Activated CD4-positive, alpha-beta T cell treated with anti-CD3 and anti-CD28 coated beads, Interleukin-2, amount 10 ng/mL, durations not matched to agents 7 days and 5 days (primary cell): Measurements from ENCODE around the gene ZNF79. TPM values are rescaled to one million over a fixed set of nuclear protein-coding genes. Genes with fewer than 3 reads are reported as not detected.

Experiments
- CTCF ChIA-PET: fragments of 350-600 bp; sonication (Branson Sonifier 250); formaldehyde crosslinking; loops from one replicate; lab custom pipeline; 2021; ENCODE audit warnings: antibody characterized with exemption; lab: Charles Lee
- POLR2A ChIA-PET: fragments of 350-600 bp; sonication (Branson Sonifier 250); formaldehyde crosslinking; loops from one replicate; lab custom pipeline; 2021; ENCODE audit warnings: antibody characterized with exemption; lab: Charles Lee
- DNase-seq: peaks from one replicate; pipeline ENCODE4 v3.0.0-alpha.2; 2020
- H3K27ac Mint-ChIP-seq: one replicate; pipeline ENCODE4 v1.8.0; 2021; ENCODE audit warnings: mild to moderate bottlenecking, moderate library complexity, mixed read lengths
- H3K27me3 Mint-ChIP-seq: one replicate; pipeline ENCODE4 v1.8.0; 2021; ENCODE audit warnings: mixed read lengths
- H3K36me3 Mint-ChIP-seq: one replicate; pipeline ENCODE4 v1.8.0; 2021; ENCODE audit warnings: low read depth, mixed read lengths
- H3K4me1 Mint-ChIP-seq: one replicate; pipeline ENCODE4 v1.8.0; 2021; ENCODE audit warnings: mixed read lengths
- H3K4me3 Mint-ChIP-seq: one replicate; pipeline ENCODE4 v1.8.0; 2021; ENCODE audit warnings: mild to moderate bottlenecking, moderate library complexity, mixed read lengths
- H3K9me3 Mint-ChIP-seq: one replicate; pipeline ENCODE4 v1.8.0; 2021; ENCODE audit warnings: mixed read lengths
- total RNA-seq, 2 experiments: library from RNA; stranded (reverse); gene quantifications; one replicate each; pipeline ENCODE4 v1.2.3, GENCODE V29; 2021

The ZNF79 gene
- 10 to 100 TPM; 13.1 to 13.2 TPM for total RNA-seq

DNA sequence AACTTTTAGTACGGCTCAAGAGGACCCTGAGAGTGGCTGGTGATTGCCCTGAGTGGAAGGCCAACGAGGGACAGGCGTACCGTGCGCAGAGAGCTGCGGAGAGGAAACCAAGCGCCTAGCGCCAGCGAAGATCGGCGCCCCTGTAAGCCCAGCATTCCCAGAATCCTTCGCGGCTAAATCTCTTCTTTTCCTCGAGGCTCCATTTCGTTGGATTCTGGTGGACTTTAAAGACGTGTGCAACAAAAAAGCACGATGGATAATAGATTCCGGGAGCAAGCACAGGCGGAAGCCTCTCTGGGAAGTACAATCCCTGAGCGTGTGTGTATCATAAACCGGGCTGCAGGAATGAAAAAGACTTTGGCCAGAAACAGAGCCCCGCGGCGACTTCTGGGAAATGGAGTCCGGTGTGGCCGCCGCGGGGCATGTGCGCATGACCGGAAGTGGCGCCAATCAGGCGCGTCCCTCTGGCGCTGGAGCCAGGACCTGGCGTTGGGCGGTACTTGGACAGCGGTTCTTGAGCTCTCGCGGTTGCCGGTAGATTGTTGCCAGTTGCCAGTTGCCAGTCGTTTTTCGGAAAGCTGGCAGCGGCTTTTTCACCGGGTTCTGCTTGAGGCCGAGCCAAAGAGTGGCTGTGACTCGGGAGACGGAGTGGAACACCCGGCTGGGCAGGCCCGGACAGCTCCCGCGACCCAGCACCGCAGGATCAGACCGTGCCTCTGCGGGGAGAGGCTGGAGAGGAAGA lies at the start of gene ZNF79:
Gene ZNF79, plus strand, starts transcription at position 449 of the 742 bp plus-strand sequence. CDS start 406 bp downstream, outside the sequence.
- DNase-seq, result peak; percentile 93
- Mint-ChIP-seq H3K27ac (peak within 1 kb of the TSS; percentile 94), H3K9me3 (no peaks in the 10 kb centered on the region), H3K4me3 (peak within 1 kb of the TSS; percentile 99), H3K36me3 (peaks cover 17% of the 10 kb centered on the region), H3K27me3 (no peaks in the 10 kb centered on the region), H3K4me1 (peaks cover 53% of the 10 kb centered on the region)
- ChIA-PET POLR2A (no interaction called here), CTCF (interaction anchor here (0.6 to 1.6 kb wide), 5 partner anchors 15 to 31 kb away, joined by 3 to 5 read pairs (median 3); partner anchors contain the start of gene SLC2A8)

- H3K27me3 Mint-ChIP-seq, result peaks cover 69% of the 10 kb centered on the region
Measured at GRCh38 chr9:127380479-127380878, 43.7 kb upstream of the ZNF79 start.

DNA sequence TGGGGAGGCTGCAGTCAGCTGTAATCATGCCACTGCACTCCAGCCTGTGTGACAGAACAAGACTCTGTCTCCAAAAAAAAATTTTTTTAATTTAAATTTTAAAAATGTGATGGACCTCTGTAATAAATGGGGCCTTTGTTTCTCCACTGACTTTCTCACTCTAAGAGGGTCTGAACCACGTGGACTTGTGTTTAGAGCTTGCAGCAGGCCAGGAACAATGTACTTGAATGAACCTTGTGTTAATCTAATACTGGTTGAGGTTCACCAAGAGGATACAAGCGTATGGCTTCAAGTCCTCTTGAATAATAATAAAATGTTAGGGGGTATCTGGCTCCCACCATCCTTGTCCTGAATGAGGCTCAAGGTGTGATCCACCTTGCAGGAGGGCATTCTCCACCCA lies 41.6 kb upstream of the ZNF79 start:
- CTCF ChIA-PET, result no interaction called here
- no peak for DNase-seq
- POLR2A ChIA-PET, result no interaction called here
- Mint-ChIP-seq H3K4me1 (peaks cover 3% of the 10 kb centered on the region), H3K9me3 (peaks cover 7% of the 10 kb centered on the region), H3K27ac (no peak overlapping the region), H3K36me3 (no peaks in the 10 kb centered on the region), H3K27me3 (peaks cover 70% of the 10 kb centered on the region), H3K4me3 (no peak overlapping the region)

More at GRCh38 chr9:127380479-127380878, 43.7 kb upstream of the ZNF79 start:
- no peaks in the 10 kb centered on the region for H3K4me1 Mint-ChIP-seq
- H3K36me3 Mint-ChIP-seq, result no peaks in the 10 kb centered on the region
- peaks cover 7% of the 10 kb centered on the region for H3K9me3 Mint-ChIP-seq
- POLR2A ChIA-PET, result no interaction called here
- DNase-seq, result no peak
- H3K4me3 Mint-ChIP-seq, result no peak overlapping the region
- CTCF ChIA-PET, result interaction anchor here (0.6 to 0.7 kb wide), 2 partner anchors 65 to 240 kb away, joined by 3 to 6 read pairs; no protein-coding TSS in a partner anchor
- H3K27ac Mint-ChIP-seq, result no peak overlapping the region

GRCh38 chr9:127384016-127384730 lies 40.0 kb upstream of the ZNF79 start:
- Mint-ChIP-seq H3K4me1 (peaks cover 18% of the 10 kb centered on the region), H3K27me3 (peaks cover 66% of the 10 kb centered on the region), H3K27ac (no peak overlapping the region), H3K36me3 (no peaks in the 10 kb centered on the region), H3K9me3 (peaks cover 4% of the 10 kb centered on the region), H3K4me3 (no peak overlapping the region)
- no peak for DNase-seq
- POLR2A ChIA-PET, result no interaction called here
- CTCF ChIA-PET, result no interaction called here

DNA sequence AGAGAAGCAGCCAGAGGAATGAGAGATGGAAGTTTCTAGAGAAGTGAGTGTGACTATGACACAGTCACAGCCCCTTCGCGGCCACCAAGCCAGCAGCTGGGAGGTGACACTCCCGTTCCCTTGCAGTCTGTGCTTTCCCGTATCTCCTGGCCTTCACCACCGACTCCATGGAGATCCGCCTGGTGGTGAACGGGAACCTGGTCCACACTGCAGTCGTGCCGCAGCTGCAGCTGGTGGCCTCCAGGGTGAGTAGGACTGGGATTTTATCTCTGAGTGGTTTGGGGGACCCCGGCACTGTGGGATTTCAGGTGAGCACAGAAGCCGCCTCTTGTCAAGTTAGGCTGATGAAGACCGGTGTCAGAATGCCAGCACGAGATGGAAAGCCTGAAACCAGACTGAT lies 39.3 kb upstream of the ZNF79 start:
- peaks cover 63% of the 10 kb centered on the region for H3K27me3 Mint-ChIP-seq
- ChIA-PET POLR2A (no interaction called here), CTCF (no interaction called here)
- no peaks in the 10 kb centered on the region for H3K36me3 Mint-ChIP-seq
- DNase-seq, result no peak
- no peak overlapping the region for H3K4me3 Mint-ChIP-seq
- H3K4me1 Mint-ChIP-seq, result peaks cover 22% of the 10 kb centered on the region
- H3K27ac Mint-ChIP-seq, result no peak overlapping the region
- no peaks in the 10 kb centered on the region for H3K9me3 Mint-ChIP-seq

DNA sequence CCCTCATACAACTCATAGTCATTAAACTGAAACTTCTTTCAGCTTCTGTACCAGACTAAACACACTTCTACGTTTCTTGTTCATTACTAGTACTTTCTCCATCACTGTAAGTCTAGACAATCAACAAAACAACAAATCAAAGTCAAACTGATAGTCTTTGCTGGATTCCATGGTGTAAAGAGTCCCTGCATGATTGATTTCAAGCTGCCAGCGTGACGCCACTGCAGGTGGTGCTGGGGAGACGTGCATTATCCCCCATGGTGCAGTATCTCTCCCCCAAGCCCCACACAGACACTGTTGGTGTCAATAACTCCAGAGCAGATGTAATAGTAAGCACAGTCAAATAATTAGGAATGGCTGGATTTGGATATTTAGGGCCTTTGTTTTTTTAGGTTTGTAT lies 37.9 kb upstream of the ZNF79 start:
- ChIA-PET CTCF (interaction anchor here (1.0 kb wide), 1 partner anchor 11 kb away, joined by 4 read pairs; no protein-coding TSS in a partner anchor), POLR2A (no interaction called here)
- no peaks in the 10 kb centered on the region for H3K36me3 Mint-ChIP-seq
- DNase-seq, result no peak
- H3K4me3 Mint-ChIP-seq, result no peak overlapping the region
- H3K27me3 Mint-ChIP-seq, result peaks cover 63% of the 10 kb centered on the region
- no peak overlapping the region for H3K27ac Mint-ChIP-seq
- peaks cover 29% of the 10 kb centered on the region for H3K4me1 Mint-ChIP-seq
- no peaks in the 10 kb centered on the region for H3K9me3 Mint-ChIP-seq

- no peak for DNase-seq
- H3K4me1 Mint-ChIP-seq, result peaks cover 29% of the 10 kb centered on the region
- no peak overlapping the region for H3K27ac Mint-ChIP-seq
- ChIA-PET CTCF (no interaction called here), POLR2A (no interaction called here)
- no peaks in the 10 kb centered on the region for H3K9me3 Mint-ChIP-seq
- H3K4me3 Mint-ChIP-seq, result no peak overlapping the region
- peaks cover 65% of the 10 kb centered on the region for H3K27me3 Mint-ChIP-seq
- H3K36me3 Mint-ChIP-seq, result no peaks in the 10 kb centered on the region
Measured at GRCh38 chr9:127386981-127387380, 37.2 kb upstream of the ZNF79 start.

DNA sequence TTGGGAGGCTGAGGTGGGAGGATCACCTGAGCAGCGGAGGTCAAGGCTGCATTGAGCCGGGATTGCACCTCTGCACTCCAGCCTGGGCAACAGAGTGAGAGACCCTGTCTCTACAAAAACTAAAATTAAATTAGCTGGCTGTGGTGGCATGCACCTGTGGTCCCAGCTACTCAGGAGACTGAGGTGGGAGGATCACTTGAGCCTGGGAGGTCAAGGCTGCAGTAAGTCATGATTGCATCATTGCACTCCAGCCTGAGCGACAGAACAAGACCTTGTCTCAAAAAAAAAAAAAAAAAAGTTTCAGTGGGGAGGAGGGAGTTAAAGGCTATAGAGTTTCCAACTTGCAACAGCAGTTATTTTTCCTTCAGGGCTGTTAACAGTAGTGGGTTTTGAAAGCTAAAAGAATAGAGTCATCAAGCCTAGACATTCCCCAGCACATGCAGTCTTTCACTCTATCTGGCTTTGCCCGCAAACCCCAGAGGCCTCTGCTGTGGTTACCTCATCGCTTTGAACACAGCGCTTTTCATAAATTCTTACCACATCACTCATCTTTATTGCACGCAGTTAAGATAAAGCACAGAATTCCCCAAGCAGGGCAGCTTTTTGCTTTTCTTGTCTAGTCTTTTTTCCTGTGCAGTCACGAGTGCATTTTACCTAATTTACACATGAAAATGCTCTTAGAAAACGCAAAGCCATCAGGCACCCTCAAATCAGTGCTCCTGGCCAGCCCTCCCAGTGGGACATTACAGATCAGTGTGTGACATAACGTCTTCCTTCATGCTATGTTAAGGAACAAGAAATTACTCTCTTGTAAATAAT lies 35.9 kb upstream of the ZNF79 start:
- H3K27me3 Mint-ChIP-seq, result peaks cover 67% of the 10 kb centered on the region
- peaks cover 29% of the 10 kb centered on the region for H3K4me1 Mint-ChIP-seq
- no peaks in the 10 kb centered on the region for H3K9me3 Mint-ChIP-seq
- POLR2A ChIA-PET, result interaction anchor here (0.6 to 1.0 kb wide), 3 partner anchors 29 to 154 kb away, joined by 3 to 9 read pairs (median 4); partner anchors contain the start of gene LRSAM1
- CTCF ChIA-PET, result interaction anchor here (0.5 to 1.6 kb wide), 12 partner anchors 9 to 1961 kb away, joined by 3 to 7 read pairs (median 3); partner anchors contain the start of gene SLC2A8
- DNase-seq, result peak; percentile 94
- H3K36me3 Mint-ChIP-seq, result no peaks in the 10 kb centered on the region
- no peak overlapping the region for H3K4me3 Mint-ChIP-seq
- peak overlapping the region; percentile 77 for H3K27ac Mint-ChIP-seq

DNA sequence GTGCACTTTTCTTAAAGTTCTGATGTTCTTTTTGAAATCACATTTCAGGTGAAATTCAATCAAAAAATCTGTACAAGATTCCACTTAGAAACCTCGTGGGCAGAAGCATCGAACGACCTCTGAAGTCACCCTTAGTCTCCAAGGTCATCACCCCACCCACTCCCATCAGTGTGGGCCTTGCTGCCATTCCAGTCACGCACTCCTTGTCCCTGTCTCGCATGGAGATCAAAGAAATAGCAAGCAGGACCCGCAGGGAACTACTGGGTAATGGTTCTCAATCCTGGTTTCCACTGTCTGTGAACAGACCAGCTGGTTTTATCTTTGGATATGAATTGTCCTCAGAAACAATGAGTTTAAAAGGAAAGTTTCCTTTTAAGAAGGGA lies 35.3 kb upstream of the ZNF79 start:
- H3K27ac Mint-ChIP-seq, result peak overlapping the region; percentile 77
- DNase-seq, result no peak
- no peak overlapping the region for H3K4me3 Mint-ChIP-seq
- H3K27me3 Mint-ChIP-seq, result peaks cover 67% of the 10 kb centered on the region
- peaks cover 29% of the 10 kb centered on the region for H3K4me1 Mint-ChIP-seq
- H3K9me3 Mint-ChIP-seq, result no peaks in the 10 kb centered on the region
- ChIA-PET POLR2A (interaction anchor here (1.0 kb wide), 1 partner anchor 63 kb away, joined by 4 read pairs; the partner anchor contains the start of gene LRSAM1), CTCF (interaction anchor here (0.6 to 1.6 kb wide), 6 partner anchors 8 to 368 kb away, joined by 3 to 7 read pairs (median 3); partner anchors contain the start of gene SLC2A8)
- H3K36me3 Mint-ChIP-seq, result no peaks in the 10 kb centered on the region

GRCh38 chr9:127389381-127390247 lies 34.6 kb upstream of the ZNF79 start:
- Mint-ChIP-seq H3K27me3 (peaks cover 67% of the 10 kb centered on the region), H3K36me3 (no peaks in the 10 kb centered on the region), H3K27ac (no peak overlapping the region), H3K9me3 (no peaks in the 10 kb centered on the region), H3K4me3 (no peak overlapping the region), H3K4me1 (peaks cover 29% of the 10 kb centered on the region)
- POLR2A ChIA-PET, result no interaction called here
- DNase-seq, result no peak
- CTCF ChIA-PET, result interaction anchor here (1.3 to 1.6 kb wide), 2 partner anchors 50 to 175 kb away, joined by 3 read pairs; no protein-coding TSS in a partner anchor

DNA sequence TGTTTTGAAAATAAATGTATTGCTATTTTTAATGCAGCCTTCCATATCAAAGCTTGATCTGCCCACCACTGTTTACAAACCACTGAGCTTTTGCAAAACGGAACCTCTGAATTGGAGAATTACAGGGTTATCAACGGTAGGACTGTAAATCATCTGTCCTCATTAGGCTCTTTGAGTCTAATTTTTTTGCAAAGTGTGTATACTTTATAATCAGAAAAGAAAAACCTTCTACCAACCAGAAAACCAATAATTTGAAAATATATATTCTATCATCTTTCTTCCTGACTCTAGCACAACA lies 34.0 kb upstream of the ZNF79 start:
- H3K27ac Mint-ChIP-seq, result no peak overlapping the region
- peaks cover 67% of the 10 kb centered on the region for H3K27me3 Mint-ChIP-seq
- H3K36me3 Mint-ChIP-seq, result no peaks in the 10 kb centered on the region
- no peak overlapping the region for H3K4me3 Mint-ChIP-seq
- no peaks in the 10 kb centered on the region for H3K9me3 Mint-ChIP-seq
- ChIA-PET POLR2A (no interaction called here), CTCF (no interaction called here)
- peaks cover 29% of the 10 kb centered on the region for H3K4me1 Mint-ChIP-seq
- DNase-seq, result no peak

DNA sequence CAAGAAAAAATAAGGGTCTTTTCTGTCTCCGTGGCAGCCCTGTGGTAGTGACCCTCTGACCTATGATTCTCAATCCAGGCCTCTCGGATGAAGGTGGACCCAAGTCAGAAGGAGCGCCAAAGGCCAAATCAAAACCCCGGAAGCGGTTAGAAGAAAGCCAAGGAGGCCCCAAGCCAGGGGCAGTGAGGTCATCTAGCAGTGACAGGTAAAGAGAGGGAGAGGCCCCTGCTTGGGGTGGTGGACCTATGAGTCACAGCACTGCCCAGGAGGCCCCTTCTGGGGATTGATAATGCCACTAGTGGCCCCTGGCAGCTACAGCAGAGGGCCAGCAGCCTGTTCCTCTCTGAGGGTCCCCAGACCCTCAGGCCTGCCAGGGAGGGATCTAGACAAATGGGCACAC lies 33.6 kb upstream of the ZNF79 start:
- ChIA-PET POLR2A (no interaction called here), CTCF (no interaction called here)
- no peak overlapping the region for H3K4me3 Mint-ChIP-seq
- peaks cover 29% of the 10 kb centered on the region for H3K4me1 Mint-ChIP-seq
- no peak for DNase-seq
- H3K27me3 Mint-ChIP-seq, result peaks cover 67% of the 10 kb centered on the region
- H3K27ac Mint-ChIP-seq, result no peak overlapping the region
- no peaks in the 10 kb centered on the region for H3K9me3 Mint-ChIP-seq
- no peaks in the 10 kb centered on the region for H3K36me3 Mint-ChIP-seq
